HG03432 (cell line): ENCODE measurements around the gene TBX19.

ENCODE experiments used
- ATAC-seq: cut with Tn5 transposase; IDR thresholded peaks from one replicate; pipeline ENCODE4 v1.9.1; 2021; ENCODE audit warnings: mild to moderate bottlenecking, moderate library complexity; ENCODE audit not compliant: unreplicated experiment

TBX19 gene

GRCh38 chr1:168279253-168279652 is 1.4 kb upstream of the TBX19 start:
- ATAC-seq = no peak

- ATAC-seq = no peak
These were observed 1.1 kb downstream of the TBX19 start for GRCh38 chr1:168281603-168282325.

DNA sequence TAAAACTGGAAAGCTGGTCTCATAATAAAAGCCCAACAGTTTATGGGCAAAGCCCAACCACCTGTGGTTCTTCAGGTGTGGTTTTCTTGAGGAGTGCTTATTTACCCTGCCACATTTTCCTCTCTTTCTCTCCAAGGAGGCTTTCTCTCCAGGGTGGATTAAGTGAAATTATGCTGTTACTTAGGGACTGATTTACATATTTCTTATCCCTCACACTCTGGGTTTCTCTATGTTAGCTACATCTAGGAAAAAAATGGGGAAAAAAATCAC is 4.8 kb downstream of the TBX19 start:
- no peak for ATAC-seq

GRCh38 chr1:168285971-168286927 is 5.6 kb downstream of the TBX19 start:
- ATAC-seq = no peak

GRCh38 chr1:168287237-168287664 is 6.6 kb downstream of the TBX19 start:
- ATAC-seq = no peak

- ATAC-seq = no peak
These were observed 7.8 kb downstream of the TBX19 start for GRCh38 chr1:168288311-168289052.

GRCh38 chr1:168291222-168291837 is 10.7 kb downstream of the TBX19 start:
- no peak for ATAC-seq

DNA sequence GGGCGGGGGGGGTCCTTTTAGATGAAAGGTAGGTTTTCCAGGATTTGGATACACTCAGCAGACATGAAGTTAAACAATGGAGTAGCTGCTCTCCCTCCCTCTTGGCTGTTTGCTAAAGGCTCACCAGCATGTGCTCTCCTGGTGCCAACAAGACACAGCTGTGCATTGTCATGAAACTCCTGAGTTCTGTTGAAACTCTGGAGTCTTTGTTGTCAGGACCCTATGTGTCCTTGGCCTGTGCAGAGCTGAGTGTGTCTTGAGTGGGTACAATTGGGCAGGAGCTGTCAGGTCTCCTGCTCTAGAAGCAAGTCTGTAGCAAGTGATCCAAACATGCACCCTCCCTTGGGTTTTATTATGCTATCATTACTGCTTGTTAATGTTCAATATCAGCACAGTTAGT is 12.7 kb downstream of the TBX19 start:
- no peak for ATAC-seq

DNA sequence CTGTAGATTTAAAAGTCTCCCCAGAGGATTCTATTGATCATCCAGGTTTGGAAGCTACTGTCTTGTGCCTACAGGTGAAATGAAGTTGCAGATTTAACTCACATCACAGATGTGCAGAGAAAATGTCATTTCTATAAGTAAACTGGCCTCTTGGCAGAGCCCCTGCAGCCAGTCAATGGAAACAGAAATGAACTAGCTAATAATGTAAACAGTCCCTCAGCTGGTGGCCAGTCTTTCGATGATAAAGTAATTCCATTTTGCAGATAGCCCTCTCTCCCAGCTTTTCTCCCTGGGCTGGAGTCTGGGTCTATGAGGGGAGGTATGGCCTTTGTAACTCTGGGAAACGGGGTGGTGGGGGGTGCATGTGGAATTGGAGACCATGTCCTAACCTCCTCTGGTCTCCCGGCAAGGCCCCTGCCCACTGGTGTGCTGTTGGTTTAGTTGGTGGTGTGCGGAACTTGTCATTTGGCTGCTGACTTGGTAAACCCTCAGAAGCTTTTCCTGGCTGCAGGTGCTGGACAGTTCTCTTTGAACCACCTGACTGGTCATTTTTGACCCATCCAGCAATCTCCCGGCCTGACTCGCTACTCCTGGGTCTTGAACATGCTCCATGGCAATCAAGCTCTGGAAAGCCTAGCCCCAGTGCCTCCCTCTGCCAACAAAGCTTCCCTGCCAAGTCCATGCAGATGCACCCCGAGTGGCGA is 14.9 kb downstream of the TBX19 start:
- ATAC-seq = no peak

GRCh38 chr1:168297019-168297730 is 16.5 kb downstream of the TBX19 start:
- no peak for ATAC-seq

DNA sequence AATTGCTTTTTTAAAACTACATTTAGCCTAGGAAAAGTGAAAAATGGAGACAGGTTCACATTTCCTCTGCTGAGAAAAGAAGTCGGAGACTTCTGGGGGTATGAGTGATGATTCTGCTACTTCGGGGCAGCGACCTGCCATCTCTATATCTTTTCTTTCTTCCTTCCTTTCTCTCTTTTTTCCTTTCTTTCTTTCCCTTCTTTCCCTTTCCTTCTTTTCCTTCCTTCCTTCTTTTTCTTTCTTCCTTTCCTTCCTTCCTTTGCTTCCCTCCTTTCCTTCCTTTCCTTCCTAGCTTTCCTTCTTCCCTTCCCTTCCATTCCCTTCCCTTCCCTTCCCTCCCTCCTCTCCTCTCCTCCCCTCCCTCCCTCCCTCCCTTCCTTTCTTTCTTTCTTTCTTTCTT is 17.8 kb downstream of the TBX19 start:
- no peak for ATAC-seq

DNA sequence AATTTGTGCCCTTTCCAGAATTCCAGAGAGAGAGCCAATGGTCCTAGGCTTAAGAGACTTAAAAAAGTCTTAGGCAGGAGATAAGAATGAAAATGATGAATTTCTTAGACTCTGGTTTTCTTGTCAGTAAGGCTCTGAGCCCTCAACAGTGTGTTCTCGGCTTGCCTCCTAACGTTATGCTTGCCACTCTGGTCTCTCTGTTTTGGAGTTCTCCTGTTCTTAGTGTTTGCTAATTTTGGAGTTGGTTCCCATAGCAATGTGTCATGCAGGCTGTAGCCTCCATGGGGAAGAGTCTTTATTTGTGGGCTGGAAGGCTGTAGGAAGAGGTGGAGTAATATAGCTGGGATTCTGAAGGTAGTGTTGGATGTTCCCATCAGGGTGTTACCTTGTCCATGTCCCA is 19.9 kb downstream of the TBX19 start:
- ATAC-seq = no peak

DNA sequence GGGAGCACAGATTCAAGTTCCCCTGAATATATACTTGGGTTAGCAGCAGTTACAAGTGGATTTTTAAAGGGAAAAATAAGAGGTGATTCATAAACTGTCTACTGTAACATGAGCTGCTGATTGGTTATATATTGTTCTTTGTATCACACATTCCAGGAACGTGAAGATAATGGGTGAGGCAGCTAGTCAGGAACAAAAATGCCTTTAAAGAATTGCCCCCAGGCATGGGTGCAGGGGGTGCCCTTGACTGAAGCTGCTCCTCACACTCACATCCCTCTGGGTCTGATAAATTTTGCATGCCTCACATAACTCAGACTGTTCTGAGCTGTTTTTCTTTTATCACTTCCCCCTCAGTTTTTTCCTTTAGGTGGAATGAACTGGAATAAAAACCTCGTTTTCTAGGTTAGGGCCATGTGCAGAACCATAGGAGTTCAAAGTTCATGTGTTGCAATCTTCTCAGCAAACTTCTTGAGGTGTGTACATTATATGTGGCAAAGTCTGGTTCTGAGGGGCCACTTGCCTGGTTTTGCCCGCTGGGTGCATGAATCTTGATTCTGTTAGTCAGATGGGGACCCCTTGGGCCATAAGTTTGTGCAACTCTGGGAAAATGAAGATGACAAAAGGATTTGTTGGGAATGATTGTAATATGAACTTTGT is 21.1 kb downstream of the TBX19 start:
- ATAC-seq = no peak

- ATAC-seq = no peak
These were observed 23.3 kb downstream of the TBX19 start for GRCh38 chr1:168303716-168304540.

- no peak for ATAC-seq
These were observed 24.2 kb downstream of the TBX19 start for GRCh38 chr1:168304865-168305264.

DNA sequence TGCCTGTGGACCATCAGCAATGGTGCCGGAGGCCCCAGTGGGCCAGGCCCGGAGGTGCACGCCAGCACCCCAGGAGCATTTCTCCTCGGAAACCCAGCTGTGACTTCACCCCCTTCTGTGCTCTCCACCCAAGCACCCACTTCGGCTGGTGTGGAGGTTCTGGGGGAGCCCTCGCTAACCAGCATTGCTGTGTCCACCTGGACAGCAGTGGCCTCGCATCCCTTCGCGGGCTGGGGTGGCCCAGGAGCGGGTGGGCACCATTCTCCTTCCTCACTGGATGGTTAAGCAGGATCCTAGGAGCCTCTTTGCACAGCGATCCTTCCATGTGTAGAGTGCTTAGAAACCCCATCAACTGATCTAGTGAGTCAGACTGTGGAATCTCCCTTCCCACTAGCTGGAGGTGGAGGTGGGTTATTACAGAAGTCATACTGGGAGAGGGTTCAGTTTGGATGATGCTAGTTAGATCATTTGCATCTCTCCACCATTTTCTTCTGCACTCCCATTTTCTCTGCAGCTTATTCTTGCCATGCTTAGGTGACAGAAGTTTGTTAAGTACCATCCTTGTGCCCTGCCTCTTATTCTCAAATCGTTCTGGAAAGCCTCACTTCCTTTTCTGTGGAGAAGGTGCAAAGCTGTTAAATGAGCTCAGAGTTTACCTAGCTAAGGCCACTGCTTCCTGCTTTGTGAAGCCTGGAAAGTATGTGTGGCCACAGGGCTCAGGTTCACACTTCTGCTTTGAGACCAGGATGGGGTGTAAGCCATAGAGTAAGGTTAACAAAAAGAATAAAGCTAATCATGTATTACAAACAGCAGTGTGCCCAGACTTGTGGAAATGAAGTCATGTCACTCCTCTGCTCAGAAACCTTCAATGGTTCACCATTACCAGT is 32.3 kb downstream of the TBX19 start:
- ATAC-seq = peak; percentile 55

- ATAC-seq = no peak
These were observed 35.5 kb downstream of the TBX19 start for GRCh38 chr1:168316142-168316541.

- no peak for ATAC-seq
These were observed 36.6 kb downstream of the TBX19 start for GRCh38 chr1:168317309-168317708.
